Mucosa of gallbladder (tissue), 1 donor: Measurements from ENCODE around the gene SLC7A5. TPM values are rescaled to one million over a fixed set of nuclear protein-coding genes. Genes with fewer than 3 reads are reported as not detected.

Source experiments
- DNase-seq: peaks from one replicate; pipeline ENCODE4 v3.0.0-alpha.2; 2020; ENCODE audit warnings: low spot score
- total RNA-seq: library from RNA; stranded (reverse); gene quantifications from one replicate; pipeline ENCODE4 v1.2.1, GENCODE V29; 2021
- donor health status: DM: no; HTN: no; CAD: no.

Gene SLC7A5
- total RNA-seq, 1 donor from 2014 or later, result 9.4 TPM

- no peak for DNase-seq
Observed at GRCh38 chr16:87846705-87847466, 22.4 kb downstream of the SLC7A5 start.

- DNase-seq, result no peak
Observed at GRCh38 chr16:87845807-87846619, 23.3 kb downstream of the SLC7A5 start.

GRCh38 chr16:87845213-87845612 lies 24.1 kb downstream of the SLC7A5 start:
- DNase-seq, result no peak

- DNase-seq, result no peak
Observed at GRCh38 chr16:87844809-87845208, 24.5 kb downstream of the SLC7A5 start.

- DNase-seq, result no peak
Observed at GRCh38 chr16:87844120-87844733, 25.1 kb downstream of the SLC7A5 start.

- no peak for DNase-seq
Observed at GRCh38 chr16:87843678-87844105, 25.6 kb downstream of the SLC7A5 start.

- DNase-seq, result no peak
Observed at GRCh38 chr16:87842209-87842869, 27.0 kb downstream of the SLC7A5 start.

- no peak for DNase-seq
Observed at GRCh38 chr16:87841340-87842208, 27.7 kb downstream of the SLC7A5 start.

- no peak for DNase-seq
Observed at GRCh38 chr16:87840271-87840978, 28.9 kb downstream of the SLC7A5 start.

GRCh38 chr16:87839542-87840270 lies 29.6 kb downstream of the SLC7A5 start:
- no peak for DNase-seq

GRCh38 chr16:87838643-87839541 lies 30.4 kb downstream of the SLC7A5 start:
- no peak for DNase-seq

GRCh38 chr16:87837627-87838289 lies 31.5 kb downstream of the SLC7A5 start:
- DNase-seq, result no peak

GRCh38 chr16:87836844-87837581 lies 32.3 kb downstream of the SLC7A5 start:
- no peak for DNase-seq

GRCh38 chr16:87836346-87836843 lies 32.9 kb downstream of the SLC7A5 start:
- no peak for DNase-seq

GRCh38 chr16:87835882-87836331 lies 33.4 kb downstream of the SLC7A5 start:
- no peak for DNase-seq

- no peak for DNase-seq
Observed at GRCh38 chr16:87834668-87835473, 34.4 kb downstream of the SLC7A5 start.
